CD4-positive, alpha-beta T cell treated with Interleukin-21 for 1 hour (primary cell): ENCODE results near the gene TNFSF13.

Source experiments
- DNase-seq: peaks from one replicate; pipeline ENCODE4 v3.0.0-alpha.2; 2020

The TNFSF13 gene

DNA sequence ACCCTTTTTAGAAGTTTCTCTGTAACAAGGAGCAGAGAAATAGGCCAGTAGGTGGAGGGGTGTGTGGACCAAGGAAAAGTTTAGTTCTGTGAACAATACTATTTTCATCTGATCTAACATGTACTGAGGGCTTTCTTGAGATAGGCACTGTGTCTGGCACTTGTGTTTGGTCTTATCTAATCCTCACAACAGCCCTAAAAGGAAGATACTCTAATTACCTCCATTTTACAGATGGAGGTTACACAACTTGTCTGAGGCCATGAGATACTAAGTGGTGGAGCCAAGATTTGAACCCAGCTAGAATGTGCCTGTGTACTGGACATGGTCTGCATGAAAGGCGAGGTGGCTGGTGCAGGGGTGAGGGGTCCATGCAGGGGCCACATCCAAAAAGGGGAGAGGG is 5.2 kb upstream of the TNFSF13 start:
- DNase-seq = no peak

DNA sequence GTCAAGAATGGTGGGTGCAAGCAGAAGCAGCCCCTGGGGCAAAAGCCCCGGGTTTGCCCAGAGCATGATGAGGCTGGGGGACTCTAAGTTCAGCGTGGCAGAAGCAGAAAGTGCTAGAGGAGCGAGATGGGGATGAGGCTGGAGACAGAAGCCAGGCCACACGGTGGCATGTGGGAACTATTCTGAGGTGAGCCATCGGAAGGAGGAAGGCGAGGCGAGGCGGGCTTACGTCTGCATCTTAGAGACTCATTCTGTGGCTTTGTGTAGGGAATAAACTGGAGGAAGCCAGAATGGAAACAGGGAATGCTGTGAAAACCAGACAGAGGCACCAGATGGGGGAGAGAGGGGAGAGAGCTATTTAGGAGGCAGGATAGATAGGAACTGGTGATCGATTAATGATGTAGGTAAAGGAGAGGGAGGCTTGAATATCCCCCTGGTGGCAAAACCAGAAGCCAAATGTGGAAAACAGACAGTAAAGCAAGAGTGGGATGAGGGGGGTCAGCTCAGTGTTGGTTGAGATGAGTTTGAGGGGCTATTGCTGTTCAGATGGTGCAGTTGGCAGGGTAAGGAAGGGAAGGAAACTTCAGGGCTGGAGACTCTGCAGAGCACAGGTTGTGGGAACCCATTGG is 3.1 kb upstream of the TNFSF13 start:
- no peak for DNase-seq

DNA sequence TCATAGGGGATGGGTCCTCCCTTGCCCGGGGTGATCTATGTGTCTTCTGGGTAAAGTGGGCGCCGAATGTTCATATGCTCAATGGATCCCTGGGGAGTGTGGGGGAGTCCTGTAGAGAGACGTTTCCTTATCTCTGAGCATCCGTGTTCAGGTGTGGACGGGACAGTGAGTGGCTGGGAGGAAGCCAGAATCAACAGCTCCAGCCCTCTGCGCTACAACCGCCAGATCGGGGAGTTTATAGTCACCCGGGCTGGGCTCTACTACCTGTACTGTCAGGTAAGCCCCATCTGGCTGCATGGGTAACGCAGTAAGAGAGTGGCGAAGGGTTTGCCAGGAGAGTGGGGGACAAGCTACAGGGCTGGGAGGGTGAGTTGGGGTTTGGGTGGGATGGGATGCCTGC is 1.9 kb upstream of the TNFSF13 start:
- DNase-seq = no peak

DNA sequence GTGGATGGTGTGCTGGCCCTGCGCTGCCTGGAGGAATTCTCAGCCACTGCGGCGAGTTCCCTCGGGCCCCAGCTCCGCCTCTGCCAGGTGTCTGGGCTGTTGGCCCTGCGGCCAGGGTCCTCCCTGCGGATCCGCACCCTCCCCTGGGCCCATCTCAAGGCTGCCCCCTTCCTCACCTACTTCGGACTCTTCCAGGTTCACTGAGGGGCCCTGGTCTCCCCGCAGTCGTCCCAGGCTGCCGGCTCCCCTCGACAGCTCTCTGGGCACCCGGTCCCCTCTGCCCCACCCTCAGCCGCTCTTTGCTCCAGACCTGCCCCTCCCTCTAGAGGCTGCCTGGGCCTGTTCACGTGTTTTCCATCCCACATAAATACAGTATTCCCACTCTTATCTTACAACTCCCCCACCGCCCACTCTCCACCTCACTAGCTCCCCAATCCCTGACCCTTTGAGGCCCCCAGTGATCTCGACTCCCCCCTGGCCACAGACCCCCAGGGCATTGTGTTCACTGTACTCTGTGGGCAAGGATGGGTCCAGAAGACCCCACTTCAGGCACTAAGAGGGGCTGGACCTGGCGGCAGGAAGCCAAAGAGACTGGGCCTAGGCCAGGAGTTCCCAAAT is 1.3 kb upstream of the TNFSF13 start:
- DNase-seq = no peak

DNA sequence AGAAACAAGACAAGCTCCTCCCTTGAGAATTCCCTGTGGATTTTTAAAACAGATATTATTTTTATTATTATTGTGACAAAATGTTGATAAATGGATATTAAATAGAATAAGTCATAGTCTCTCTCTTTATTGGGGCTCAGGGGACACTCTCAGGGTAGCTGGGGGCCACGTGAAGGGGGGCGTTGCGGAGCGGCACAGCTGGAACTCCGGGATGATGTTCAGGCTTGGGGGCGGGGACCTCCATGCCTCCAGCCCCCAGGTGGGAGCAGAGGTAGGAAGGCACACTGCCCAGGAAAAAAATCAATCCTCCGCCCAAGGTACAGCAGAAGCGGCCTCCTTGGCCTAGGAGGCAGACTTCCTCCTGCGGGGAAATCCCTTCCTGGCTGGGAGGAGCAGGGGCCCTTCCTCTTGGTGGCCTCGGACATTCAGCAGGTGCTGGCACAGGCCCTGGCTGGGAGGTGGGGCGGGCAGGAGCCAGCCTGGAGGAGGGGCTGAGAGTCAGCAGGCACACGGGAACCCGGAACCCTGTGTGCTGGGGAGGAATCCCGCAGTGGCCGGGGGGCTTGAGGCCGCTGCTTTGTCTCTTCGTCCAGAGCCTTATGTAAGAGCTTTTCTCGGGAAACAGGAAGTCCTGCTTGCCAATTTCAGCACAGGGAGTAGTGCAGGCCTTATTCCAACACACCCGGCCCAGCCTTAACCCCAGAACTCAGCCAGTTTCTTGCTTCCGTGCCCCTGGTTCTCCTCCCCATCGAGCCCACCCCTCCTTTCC is 591 bp upstream of the TNFSF13 start:
- DNase-seq = peak; percentile 25

DNA sequence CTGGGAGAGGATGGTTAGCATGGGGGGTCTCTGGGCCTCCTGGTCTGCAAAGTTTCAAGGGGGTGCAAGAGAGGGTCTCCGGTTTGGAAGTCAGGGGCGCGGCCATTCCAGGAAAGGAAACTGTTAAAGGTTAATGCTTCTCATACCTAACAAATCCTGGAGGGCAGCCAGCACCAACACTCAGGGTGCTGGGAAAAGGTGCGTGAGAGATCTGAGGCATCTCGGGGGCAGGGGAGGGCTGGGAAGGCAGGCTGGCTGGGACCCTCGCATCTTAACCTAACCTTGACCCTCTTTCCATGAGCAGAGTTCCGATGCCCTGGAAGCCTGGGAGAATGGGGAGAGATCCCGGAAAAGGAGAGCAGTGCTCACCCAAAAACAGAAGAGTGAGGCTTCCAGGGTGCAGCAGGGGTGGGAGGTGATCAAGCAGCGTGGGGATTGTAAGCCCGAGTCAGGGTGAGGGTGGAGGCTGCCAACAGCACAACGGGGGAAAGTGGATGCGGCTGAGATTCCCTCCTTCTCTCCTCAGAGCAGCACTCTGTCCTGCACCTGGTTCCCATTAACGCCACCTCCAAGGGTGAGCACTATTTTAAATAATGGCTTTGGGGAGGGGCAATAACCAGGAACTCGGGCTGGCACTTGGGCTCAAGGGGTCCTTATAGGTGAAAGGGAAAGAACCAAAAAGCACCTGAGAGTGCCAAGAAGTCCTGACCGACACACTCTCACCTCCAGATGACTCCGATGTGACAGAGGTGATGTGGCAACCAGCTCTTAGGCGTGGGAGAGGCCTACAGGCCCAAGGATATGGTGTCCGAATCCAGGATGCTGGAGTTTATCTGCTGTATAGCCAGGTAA is 996 bp downstream of the TNFSF13 start:
- no peak for DNase-seq

DNA sequence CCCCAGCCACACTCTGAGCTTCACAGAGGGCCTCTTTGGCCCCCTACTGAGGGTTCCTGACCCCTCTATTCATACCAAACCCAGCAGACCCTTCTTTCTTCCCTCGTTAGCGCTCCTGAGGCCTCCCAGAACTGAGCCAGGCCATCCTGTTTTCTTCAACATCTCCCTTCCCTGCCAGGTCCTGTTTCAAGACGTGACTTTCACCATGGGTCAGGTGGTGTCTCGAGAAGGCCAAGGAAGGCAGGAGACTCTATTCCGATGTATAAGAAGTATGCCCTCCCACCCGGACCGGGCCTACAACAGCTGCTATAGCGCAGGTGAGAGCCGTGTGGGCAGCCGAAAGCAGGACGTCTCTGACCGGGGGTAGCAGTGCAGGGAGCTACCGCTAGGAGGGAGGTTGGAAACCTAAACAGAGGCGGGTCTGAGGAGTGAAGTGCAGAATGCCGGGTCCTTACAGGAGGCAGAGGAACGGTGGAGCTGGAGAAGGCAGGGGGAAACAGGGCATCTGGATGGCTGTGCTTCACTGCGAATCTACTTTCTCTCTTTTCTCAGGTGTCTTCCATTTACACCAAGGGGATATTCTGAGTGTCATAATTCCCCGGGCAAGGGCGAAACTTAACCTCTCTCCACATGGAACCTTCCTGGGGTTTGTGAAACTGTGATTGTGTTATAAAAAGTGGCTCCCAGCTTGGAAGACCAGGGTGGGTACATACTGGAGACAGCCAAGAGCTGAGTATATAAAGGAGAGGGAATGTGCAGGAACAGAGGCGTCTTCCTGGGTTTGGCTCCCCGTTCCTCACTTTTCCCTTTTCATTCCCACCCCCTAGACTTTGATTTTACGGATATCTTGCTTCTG is 1.9 kb downstream of the TNFSF13 start:
- peak; percentile 59 for DNase-seq

DNA sequence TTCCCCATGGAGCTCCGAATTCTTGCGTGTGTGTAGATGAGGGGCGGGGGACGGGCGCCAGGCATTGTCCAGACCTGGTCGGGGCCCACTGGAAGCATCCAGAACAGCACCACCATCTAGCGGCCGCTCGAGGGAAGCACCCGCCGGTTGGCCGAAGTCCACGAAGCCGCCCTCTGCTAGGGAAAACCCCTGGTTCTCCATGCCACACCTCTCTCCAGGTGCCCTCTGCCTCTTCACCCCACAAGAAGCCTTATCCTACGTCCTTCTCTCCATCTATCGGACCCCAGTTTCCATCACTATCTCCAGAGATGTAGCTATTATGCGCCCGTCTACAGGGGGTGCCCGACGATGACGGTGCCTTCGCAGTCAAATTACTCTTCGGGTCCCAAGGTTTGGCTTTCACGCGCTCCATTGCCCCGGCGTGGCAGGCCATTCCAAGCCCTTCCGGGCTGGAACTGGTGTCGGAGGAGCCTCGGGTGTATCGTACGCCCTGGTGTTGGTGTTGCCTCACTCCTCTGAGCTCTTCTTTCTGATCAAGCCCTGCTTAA is 2.6 kb downstream of the TNFSF13 start:
- peak; percentile 86 for DNase-seq

DNA sequence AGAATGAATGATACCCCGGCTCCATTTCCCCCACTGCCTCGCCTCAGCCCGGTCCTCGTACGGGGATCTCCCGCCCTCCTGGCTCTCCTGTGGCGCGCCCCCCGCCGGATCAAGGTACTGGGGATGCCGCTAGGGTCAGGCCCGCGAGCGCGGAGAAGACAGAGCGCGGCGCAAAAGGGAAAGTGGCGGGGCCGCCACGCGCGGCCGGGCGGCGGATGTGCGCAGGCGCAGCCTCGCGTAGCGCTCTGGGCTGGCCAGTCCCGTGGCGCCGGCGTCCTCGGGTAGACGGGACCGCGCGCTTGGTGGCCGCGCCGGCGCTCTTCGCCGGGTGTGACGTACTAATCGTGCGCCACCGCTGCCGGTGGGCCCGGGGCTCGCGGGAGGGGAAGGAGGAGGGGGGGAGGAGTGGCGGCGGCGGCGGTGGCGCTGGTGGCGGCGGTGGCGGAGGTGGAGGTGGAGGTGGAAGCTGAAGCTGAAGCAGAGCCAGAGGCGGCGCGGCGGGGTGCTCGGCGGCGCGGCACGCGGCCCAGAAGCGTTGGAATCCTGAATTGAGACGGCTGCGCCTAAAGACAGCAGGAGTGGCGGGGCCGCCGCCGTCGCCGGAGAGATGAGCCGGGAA is 3.1 kb downstream of the TNFSF13 start, which contains the start of gene SENP3:
SENP3 (plus strand) TSS at position 331 of the 619 bp plus-strand sequence. CDS start 1,158 bp downstream, outside the sequence.
- DNase-seq = peak; percentile 94

DNA sequence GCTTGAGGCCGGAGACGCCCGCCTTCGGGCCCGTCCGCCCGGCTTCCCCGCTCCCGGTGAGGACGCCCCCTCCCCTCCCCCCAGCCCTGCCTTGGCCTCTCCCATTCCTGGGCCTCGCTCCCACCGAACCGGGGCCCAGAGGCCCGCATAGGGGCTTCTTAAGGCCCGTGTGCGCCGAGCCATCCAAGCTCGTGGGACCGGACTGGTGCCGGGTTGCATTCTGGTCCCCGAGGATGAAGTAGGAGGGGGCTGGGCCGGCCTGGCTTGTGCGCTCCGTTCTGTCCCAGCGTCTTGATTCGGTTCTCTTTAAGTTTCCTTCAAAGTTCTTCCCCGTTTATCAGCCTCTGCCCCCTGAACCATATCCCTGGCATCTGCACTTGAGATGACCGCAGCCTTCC is 3.7 kb downstream of the TNFSF13 start:
- no peak for DNase-seq

DNA sequence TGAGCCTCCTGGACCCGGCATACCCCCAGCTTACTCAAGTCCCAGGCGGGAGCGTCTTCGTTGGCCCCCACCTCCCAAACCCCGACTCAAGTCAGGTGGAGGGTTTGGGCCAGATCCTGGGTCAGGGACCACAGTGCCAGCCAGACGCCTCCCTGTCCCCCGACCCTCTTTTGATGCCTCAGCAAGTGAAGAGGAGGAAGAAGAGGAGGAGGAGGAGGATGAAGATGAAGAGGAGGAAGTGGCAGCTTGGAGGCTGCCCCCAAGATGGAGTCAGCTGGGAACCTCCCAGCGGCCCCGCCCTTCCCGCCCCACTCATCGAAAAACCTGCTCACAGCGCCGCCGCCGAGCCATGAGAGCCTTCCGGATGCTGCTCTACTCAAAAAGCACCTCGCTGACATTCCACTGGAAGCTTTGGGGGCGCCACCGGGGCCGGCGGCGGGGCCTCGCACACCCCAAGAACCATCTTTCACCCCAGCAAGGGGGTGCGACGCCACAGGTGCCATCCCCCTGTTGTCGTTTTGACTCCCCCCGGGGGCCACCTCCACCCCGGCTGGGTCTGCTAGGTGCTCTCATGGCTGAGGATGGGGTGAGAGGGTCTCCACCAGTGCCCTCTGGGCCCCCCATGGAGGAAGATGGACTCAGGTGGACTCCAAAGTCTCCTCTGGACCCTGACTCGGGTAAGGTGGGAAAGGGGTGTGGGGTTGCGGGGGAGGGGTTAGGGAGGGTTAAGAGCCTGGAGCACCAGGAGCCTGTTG is 4.7 kb downstream of the TNFSF13 start:
- no peak for DNase-seq

DNA sequence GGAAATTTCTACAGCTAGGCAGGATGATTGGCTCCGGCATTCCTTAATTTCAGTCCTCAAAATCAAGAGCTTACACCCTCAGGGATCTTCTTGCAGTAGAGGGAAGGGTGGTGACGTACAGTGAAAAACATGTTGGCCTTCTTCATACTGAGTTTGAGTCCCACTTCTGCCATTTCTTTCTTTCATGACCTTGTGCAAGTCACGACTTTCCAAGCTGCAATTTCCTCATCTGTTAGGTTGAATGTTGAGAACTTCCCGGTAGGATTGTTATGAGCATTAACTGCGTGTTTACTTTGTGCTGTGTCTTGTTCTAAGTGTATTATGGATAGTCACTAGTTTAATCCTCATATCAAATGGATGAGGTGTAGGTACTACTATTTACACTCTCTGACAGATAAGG is 11.0 kb downstream of the TNFSF13 start:
- no peak for DNase-seq

DNA sequence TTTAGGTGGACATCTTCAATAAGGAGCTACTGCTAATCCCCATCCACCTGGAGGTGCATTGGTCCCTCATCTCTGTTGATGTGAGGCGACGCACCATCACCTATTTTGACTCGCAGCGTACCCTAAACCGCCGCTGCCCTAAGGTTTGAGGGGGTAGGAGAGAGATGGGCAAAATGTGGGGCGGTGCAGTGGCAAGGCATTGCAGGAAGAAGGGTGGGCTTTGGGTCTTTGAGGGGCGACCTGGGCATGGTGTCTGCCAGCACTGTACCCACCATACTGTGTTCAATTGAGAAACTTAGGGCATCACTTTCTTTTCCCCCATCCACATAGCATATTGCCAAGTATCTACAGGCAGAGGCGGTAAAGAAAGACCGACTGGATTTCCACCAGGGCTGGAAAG is 11.8 kb downstream of the TNFSF13 start:
- DNase-seq = no peak

DNA sequence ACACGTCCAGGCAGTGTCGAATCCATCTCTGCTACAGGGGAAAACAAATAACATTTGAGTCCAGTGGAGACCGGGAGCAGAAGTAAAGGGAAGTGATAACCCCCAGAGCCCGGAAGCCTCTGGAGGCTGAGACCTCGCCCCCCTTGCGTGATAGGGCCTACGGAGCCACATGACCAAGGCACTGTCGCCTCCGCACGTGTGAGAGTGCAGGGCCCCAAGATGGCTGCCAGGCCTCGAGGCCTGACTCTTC is 13.7 kb downstream of the TNFSF13 start:
- DNase-seq = no peak

DNA sequence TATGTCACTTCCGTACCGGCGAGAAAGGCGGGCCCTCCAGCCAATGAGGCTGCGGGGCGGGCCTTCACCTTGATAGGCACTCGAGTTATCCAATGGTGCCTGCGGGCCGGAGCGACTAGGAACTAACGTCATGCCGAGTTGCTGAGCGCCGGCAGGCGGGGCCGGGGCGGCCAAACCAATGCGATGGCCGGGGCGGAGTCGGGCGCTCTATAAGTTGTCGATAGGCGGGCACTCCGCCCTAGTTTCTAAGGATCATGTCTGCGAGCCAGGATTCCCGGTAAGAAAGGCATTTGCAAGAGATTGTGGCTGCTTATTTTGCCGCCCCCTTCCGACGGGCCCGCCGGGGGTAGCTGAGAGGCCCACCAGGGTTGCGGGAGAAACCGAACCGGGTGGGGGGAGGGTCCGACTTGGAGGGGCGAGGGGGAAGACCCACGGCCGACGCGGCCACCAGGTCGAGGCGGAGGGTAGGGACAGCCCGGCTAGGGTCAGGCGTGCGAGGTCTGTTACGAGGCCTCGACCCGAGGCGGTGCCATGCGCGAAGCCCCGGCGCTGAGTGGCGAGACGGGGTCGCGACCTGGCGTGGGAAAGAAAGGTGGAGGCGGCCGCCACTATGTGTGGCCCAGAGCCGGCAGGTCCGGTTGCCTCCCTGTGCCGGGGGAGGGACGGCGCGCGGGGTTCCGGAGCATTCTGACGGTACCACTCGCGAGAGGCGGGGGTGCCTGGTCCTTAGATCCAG is 14.2 kb downstream of the TNFSF13 start:
- DNase-seq = peak; percentile 100

DNA sequence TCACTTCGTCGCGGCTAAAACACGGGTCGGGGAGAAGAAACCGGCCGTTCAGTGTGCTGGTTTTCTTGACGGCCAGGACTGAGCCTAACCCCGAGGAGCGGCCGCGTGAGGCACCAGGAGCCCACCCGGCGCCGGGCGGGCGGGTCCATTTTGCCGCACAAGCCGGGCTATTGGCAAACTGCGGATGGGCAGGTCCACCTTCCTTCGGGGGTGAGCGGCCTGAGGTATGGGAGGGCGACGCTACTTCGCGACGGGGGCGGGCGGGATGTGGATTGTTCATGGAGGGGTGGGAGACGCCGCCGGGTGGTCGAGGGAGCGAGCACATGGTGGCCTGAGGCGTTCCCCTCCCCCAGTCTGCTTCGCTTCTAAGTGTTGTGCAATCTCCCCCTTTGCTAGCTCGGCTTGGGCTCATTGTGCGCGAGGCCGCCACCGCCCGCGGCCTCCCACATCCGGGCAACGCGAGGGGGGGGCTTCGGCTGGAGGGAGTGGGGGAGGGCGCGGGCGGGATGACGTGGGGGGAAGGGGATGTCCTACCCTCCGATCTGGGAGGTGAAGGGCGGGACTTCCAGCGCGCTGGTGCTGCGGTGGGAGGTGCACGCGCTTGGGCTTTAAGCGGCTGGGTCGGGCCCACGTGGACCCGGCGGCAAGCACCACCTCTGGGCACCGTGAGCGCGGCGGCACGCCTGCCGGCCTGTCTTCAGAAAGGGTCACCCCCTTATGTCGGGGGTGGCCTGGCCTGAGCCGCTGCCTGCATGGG is 15.0 kb downstream of the TNFSF13 start:
- DNase-seq = peak; percentile 95

DNA sequence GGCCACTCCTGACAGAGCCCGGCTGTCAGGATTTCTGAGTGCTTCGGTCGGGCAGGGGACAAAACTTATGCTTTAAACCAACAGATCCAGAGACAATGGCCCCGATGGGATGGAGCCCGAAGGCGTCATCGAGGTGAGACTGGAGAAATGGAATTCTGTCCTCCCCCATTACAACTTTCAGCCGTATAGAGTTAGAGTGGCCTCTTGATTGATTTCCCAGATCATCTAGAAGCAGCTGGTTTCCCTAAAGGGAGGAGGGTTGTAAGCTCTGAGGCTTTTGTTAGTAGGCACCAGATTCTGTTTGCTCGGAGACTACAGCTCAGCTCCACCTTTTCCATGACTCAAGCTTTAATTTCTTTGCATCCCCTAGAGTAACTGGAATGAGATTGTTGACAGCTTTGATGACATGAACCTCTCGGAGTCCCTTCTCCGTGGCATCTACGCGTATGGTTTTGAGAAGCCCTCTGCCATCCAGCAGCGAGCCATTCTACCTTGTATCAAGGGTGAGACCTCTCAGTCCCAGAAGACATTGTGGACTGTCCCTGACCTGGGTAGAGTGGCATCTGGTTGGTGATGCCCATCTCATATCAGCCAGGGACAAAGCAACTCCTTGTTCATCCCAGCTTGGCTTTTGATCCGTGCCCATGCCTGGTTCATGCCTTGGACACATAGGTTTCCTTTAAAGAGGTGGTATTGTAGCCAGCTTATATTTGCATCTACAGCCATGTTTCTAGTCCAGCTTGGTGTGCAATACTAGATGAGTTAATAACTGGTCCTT is 15.8 kb downstream of the TNFSF13 start:
- no peak for DNase-seq

DNA sequence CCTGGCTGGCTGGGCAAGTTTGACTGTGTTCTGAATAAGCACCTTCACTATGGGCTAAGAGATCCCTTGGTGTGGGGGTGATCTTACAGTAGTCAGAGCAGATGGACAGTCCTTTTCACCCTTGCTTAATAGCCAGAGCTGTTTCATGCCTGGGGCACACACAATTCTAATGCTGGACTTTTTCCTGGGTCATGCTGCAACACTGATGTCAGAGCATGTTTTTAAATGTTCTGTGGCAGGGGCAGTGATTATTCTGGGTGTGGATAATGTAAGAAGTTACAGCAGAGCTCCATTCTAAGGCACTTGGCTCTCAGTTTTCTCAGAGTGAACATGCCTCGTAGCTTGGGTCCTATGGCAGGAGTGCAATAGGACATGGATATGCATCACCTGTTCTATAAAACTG is 16.9 kb downstream of the TNFSF13 start:
- no peak for DNase-seq

DNA sequence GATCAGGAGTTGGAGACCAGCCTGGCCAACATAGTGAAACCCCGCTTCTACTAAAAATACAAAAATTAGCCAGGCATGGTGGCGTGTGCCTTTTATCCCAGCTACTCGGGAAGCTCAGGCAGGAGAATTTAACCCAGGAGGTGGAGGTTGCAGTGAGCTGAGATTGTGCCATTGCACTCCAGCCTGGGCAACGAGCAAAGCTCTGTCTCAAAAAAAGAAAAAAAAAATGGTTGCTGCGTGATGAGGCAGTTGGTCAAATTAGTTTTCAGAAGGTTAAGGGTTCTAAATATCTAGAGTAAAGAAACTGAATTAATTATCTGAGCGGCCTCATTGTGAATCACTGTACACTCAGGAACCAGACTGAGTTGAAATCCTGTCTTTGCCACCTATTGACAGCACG is 17.4 kb downstream of the TNFSF13 start:
- no peak for DNase-seq
